HUES48 (cell line): ENCODE results near the gene BEAN1.

ENCODE experiments used
- H3K27ac ChIP-seq: one replicate; pipeline ENCODE4 v1.7.0; 2013; ENCODE audit warnings: low read depth, low read length, inconsistent platforms
- H3K27me3 ChIP-seq: 2 replicates; pipeline ENCODE4 v1.6.1; 2013; ENCODE audit warnings: mild to moderate bottlenecking, low read length; ENCODE audit not compliant: control insufficient read depth, insufficient read depth
- H3K36me3 ChIP-seq: 2 replicates; pipeline ENCODE4 v1.6.1; 2013; ENCODE audit warnings: low read length; ENCODE audit not compliant: control insufficient read depth, insufficient read depth
- H3K4me1 ChIP-seq: 2 replicates; pipeline ENCODE4 v1.6.1; 2013; ENCODE audit warnings: mild to moderate bottlenecking, low read length; ENCODE audit not compliant: control insufficient read depth, insufficient read depth
- H3K4me3 ChIP-seq: 2 replicates; pipeline ENCODE4 v1.5.1; 2013; ENCODE audit warnings: mild to moderate bottlenecking, low read depth, low read length
- H3K9ac ChIP-seq: 2 replicates; pipeline ENCODE4 v1.6.1; 2013; ENCODE audit warnings: mild to moderate bottlenecking, low read depth, low read length, moderate library complexity
- H3K9me3 ChIP-seq: 2 replicates; pipeline ENCODE4 v1.6.1; 2013; ENCODE audit warnings: low read length; ENCODE audit not compliant: control insufficient read depth, insufficient read depth

BEAN1 gene

GRCh38 chr16:66422366-66422765 is 4.7 kb upstream of the BEAN1 start:
- H3K4me1 ChIP-seq, result peaks cover 4% of the 10 kb centered on the region; the same call in 1 of the 2 replicates
- H3K27ac ChIP-seq, result no peak overlapping the region
- H3K36me3 ChIP-seq, result no peaks in the 10 kb centered on the region

DNA sequence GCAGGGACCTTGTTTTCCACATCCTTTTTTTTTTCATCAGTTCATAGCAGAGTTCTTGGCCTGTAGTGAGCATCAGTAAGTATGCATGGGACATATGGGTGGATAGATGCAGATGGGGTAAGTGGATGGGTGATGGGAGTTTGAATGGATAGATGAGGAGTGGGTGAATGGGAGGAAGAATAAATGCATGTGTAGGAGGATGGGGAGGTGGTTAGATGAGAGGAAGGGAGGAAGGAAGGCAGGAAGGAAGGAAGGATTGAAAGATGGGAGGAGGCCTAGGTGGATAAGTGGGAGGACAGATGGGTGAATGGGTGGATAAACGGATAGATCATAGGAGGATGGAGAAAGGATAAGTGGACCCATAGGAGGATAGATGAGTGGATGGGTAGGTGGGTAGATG is 3.9 kb upstream of the BEAN1 start:
- Histone ChIP-seq H3K9ac (no peak overlapping the region), H3K27ac (no peak overlapping the region), H3K4me3 (no peak overlapping the region), H3K36me3 (no peaks in the 10 kb centered on the region), H3K4me1 (peaks cover 5% of the 10 kb centered on the region), H3K27me3 (peaks cover 64% of the 10 kb centered on the region), H3K9me3 (no peaks in the 10 kb centered on the region)

More at GRCh38 chr16:66422366-66422765, 4.7 kb upstream of the BEAN1 start:
- Histone ChIP-seq H3K4me3 (no peak overlapping the region), H3K27me3 (peaks cover 56% of the 10 kb centered on the region), H3K9ac (no peak overlapping the region), H3K9me3 (no peaks in the 10 kb centered on the region)

GRCh38 chr16:66425651-66426050 is 1.4 kb upstream of the BEAN1 start:
- Histone ChIP-seq H3K4me3 (no peak overlapping the region), H3K36me3 (no peaks in the 10 kb centered on the region), H3K27ac (no peak overlapping the region), H3K9ac (no peak overlapping the region), H3K4me1 (peaks cover 14% of the 10 kb centered on the region), H3K27me3 (peaks cover 88% of the 10 kb centered on the region), H3K9me3 (no peaks in the 10 kb centered on the region)

GRCh38 chr16:66426112-66427035 is 721 bp upstream of the BEAN1 start:
- H3K9ac ChIP-seq, result no peak overlapping the region
- no peak overlapping the region for H3K27ac ChIP-seq
- H3K4me3 ChIP-seq, result peak overlapping the region; percentile 59
- H3K36me3 ChIP-seq, result no peaks in the 10 kb centered on the region
- peaks cover 14% of the 10 kb centered on the region for H3K4me1 ChIP-seq
- peaks cover 85% of the 10 kb centered on the region for H3K27me3 ChIP-seq
- no peaks in the 10 kb centered on the region for H3K9me3 ChIP-seq

DNA sequence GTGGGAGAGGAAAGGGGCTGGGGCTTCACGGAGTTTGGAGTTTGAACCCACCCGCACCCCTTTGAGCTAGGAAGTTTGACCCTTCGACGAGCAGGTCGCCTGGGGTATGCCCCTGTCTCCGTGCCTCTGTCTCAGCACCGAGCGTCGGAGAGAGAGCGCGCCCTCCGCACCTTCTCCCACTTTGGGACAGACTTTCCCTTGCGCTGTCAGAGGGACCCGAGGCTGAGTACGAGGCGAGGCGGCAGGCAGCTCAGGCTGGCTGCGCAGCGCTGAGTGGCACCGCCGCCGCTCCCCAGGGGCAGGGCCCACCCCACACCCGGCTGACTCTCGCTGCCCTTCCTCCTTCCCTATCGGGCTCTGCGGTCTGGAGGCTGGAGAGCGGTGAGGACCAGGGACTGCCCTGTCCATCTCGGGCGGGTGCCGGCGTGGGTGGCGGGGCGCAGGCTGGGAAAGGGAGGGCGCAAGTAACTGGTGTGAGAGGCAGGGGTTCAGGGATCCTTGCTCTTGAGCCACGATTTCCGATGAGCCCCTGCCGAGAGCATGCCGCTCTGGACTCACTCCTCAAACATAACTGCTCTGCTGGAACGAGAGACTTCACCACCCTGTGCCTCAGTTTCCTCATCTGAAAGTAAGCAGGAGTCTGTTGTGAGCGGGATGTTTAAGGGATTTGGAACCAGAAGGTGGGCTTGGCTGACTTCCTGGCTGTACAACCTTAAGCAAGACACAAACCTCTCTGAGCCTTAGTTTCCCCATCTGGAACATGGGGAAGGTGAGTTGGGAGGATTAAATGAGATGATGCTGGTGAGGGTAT is 981 bp downstream of the BEAN1 start:
- Histone ChIP-seq H3K9me3 (no peaks in the 10 kb centered on the region), H3K27ac (no peak overlapping the region), H3K4me1 (peaks cover 14% of the 10 kb centered on the region), H3K36me3 (no peaks in the 10 kb centered on the region), H3K9ac (no peak overlapping the region), H3K4me3 (peak overlapping the region; percentile 56), H3K27me3 (peaks cover 80% of the 10 kb centered on the region)

DNA sequence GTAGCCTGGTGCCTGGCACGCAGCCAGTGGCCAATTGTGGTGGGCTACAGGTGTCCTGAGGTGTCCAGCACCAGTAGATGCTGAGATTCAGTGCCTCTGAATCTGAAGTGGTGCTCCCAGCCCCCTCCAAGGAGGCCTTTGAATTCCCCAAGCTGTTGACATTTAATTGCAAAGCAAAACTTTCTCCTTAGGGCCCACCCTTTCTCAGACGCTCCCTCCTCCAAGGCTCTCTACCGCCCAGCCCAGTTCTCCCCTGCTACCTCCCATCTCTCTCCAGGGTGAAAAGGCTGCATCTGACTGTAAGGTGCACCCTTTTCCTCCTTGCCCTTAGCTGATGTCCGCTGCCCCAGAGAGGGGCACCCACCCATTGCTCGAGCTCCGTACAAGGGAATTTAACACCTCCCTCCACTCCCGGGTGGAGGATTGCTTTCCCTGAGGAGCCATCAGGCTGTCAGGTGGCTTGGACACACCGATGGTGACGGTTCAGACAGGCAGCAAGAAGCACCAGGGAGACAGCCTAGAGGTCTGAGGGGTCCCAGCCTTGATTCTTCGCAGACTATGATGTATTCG is 1.7 kb downstream of the BEAN1 start:
- Histone ChIP-seq H3K36me3 (no peaks in the 10 kb centered on the region), H3K9me3 (no peaks in the 10 kb centered on the region), H3K27me3 (peaks cover 73% of the 10 kb centered on the region), H3K27ac (no peak overlapping the region), H3K9ac (no peak overlapping the region), H3K4me1 (peaks cover 14% of the 10 kb centered on the region), H3K4me3 (peak overlapping the region; percentile 56; the same call in 1 of the 2 replicates)

DNA sequence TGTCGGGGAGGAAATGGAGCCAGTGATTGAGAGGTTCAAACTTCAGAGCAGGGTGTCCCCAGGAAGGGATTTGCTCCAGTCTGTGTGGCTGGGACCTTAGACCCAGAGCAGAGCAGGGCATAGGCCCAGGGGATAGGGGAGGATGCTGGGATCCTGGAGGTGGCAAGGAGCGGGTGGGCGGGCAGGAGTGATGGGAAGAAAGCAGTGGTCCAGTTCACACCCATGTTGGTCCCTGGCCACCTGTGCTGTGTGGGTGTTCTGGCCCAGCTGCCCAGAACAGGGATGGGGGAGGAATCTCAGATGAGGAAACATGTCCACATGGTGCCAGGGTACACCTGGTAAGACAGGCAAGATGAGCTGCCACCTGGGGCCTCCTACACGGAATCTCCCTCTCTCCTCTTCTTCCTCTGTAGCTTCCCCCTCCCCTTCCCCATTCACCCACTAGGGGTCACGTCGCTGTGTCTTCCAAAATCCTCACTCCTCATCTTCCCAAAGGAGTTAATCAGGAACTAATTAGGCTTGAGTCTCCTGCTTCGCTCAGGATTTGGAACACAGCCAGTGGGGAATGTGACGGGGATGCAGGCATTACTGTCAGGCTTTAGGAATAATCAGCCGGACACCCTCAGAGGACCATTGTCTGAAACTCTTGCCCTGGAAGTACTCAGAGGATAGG is 2.3 kb downstream of the BEAN1 start:
- Histone ChIP-seq H3K4me1 (peaks cover 14% of the 10 kb centered on the region), H3K27ac (no peak overlapping the region), H3K4me3 (no peak overlapping the region)

DNA sequence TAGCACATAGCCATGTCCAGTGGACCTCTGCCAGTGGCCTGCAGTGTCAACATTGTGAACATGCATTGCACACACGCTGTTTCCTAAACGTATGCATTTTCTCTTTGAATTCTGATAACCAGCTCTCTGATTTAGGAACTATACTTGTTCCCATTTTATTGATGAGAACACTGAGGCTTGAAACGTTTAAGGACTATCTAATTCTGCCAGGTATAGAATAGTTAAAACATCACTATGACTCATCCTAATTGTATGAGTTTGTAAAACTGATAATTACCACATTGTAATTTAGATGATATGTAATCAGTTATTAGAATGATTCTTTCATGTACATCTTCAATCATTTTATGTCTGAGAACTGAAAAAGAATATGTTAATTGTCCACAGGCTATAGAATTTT is 3.1 kb downstream of the BEAN1 start:
- Histone ChIP-seq H3K4me1 (peaks cover 17% of the 10 kb centered on the region), H3K4me3 (no peak overlapping the region), H3K9me3 (no peaks in the 10 kb centered on the region), H3K36me3 (no peaks in the 10 kb centered on the region), H3K9ac (no peak overlapping the region), H3K27ac (no peak overlapping the region), H3K27me3 (peaks cover 59% of the 10 kb centered on the region)

More for the DNA sequence above, 2.3 kb downstream of the BEAN1 start:
- Histone ChIP-seq H3K9ac (no peak overlapping the region), H3K9me3 (no peaks in the 10 kb centered on the region), H3K27me3 (peaks cover 67% of the 10 kb centered on the region), H3K36me3 (no peaks in the 10 kb centered on the region)

DNA sequence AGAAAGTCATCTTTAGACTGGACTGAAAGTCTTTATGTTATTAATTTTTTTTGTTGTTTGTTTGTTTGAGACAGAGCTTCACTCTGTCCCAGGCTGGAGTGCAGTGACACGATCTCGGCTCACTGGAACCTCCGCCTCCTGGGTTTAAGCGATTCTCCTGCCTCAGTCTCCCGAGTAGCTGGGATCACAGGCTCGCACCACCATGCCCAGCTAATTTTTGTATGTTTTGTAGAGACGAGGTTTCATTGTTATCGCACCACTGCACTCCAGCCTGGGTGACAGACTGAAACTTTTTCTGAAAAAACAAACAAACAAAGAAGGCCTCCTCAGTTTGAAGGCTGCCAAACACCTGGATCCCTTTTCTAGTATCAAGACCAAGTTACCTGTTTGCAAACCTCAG is 4.7 kb downstream of the BEAN1 start:
- no peaks in the 10 kb centered on the region for H3K36me3 ChIP-seq
- peaks cover 17% of the 10 kb centered on the region for H3K4me1 ChIP-seq
- no peaks in the 10 kb centered on the region for H3K9me3 ChIP-seq
- H3K27me3 ChIP-seq, result peaks cover 44% of the 10 kb centered on the region
- H3K4me3 ChIP-seq, result no peak overlapping the region
- no peak overlapping the region for H3K9ac ChIP-seq
- no peak overlapping the region for H3K27ac ChIP-seq

DNA sequence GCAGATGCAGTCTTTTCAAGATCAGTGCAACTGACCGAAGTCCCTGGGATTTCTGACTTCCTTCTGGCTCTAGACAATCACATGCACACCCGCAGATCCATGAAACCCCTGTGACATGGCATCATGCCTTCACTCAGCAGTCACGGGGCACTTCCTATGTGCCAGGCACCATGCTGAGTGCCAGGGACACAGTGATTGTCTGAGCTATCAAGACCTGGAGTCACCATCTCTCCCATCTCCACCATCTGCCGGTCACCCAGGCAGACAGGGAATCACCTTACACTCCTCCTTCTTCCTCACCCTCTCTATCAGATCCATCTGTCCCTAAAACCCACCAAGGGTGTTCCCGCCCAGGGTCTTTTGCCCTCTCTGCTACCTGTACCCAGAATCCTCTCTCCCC is 5.3 kb downstream of the BEAN1 start:
- peaks cover 17% of the 10 kb centered on the region for H3K4me1 ChIP-seq
- H3K27me3 ChIP-seq, result peaks cover 40% of the 10 kb centered on the region
- no peaks in the 10 kb centered on the region for H3K9me3 ChIP-seq
- no peak overlapping the region for H3K9ac ChIP-seq
- no peak overlapping the region for H3K27ac ChIP-seq
- H3K4me3 ChIP-seq, result no peak overlapping the region
- no peaks in the 10 kb centered on the region for H3K36me3 ChIP-seq
